ENCODE measurements around the gene ADCY5.

GRCh38 chr3:123305192-123305591 lies 143.7 kb downstream of the ADCY5 start:
- TF ChIP-seq EP300 (IDR thresholded peaks at IDR 0.05) (no peak), POLR2A (IDR thresholded peaks at IDR 0.05) (no peak)
